ENCODE data around the gene MAEA.

DNA sequence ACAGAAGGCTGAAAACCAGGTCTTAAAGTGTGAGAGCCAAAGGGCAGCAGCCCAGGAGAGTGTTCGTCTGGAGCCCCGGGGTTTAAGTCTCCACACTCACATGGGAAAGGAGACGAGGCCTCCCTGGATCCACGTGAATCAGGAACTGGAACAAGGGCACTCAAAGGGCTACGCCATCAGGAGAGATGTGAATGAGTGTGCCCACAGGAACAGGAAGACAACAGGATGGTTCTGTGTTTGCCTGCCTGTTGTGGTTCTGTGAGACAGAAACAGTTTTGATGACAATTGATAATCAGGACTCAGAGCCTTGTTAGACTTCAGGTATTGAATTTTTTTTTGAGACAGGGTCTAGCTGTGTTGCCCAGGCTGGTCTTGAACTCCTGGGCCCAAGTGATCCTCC is 35.9 kb upstream of the MAEA start:
- TF ChIP-seq, protein P1, sequence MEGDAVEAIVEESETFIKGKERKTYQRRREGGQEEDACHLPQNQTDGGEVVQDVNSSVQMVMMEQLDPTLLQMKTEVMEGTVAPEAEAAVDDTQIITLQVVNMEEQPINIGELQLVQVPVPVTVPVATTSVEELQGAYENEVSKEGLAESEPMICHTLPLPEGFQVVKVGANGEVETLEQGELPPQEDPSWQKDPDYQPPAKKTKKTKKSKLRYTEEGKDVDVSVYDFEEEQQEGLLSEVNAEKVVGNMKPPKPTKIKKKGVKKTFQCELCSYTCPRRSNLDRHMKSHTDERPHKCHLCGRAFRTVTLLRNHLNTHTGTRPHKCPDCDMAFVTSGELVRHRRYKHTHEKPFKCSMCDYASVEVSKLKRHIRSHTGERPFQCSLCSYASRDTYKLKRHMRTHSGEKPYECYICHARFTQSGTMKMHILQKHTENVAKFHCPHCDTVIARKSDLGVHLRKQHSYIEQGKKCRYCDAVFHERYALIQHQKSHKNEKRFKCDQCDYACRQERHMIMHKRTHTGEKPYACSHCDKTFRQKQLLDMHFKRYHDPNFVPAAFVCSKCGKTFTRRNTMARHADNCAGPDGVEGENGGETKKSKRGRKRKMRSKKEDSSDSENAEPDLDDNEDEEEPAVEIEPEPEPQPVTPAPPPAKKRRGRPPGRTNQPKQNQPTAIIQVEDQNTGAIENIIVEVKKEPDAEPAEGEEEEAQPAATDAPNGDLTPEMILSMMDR (conservative IDR thresholded peaks at IDR 0.05; ENCODE audit: low read depth in 2 of 2) = no peak
- TF ChIP-seq POLR2AphosphoS5 (IDR thresholded peaks at IDR 0.05; ENCODE audit: low read depth) (no peak), EZH2 (IDR thresholded peaks at IDR 0.05; ENCODE audit: low read depth, unreplicated experiment) (no peak), EZH2phosphoT487 (IDR thresholded peaks at IDR 0.05; ENCODE audit: unreplicated experiment) (no peak), ZNF331 (CRISPR knock-in tag; IDR thresholded peaks at IDR 0.05; ENCODE audit: low read depth) (no peak)
